ENCODE data around the gene THOC3.
"Not testable (repeated sequence)": the region's sequence is repeated elsewhere in the genome, so short reads cannot be mapped to it uniquely, and the experiment has no call there.

Gene THOC3

GRCh38 chr5:175922192-175922885 lies 45.8 kb downstream of the THOC3 start:
- Histone ChIP-seq H3K4me2 (no peak overlapping the region), H3K4me3 (no peak overlapping the region), H3K36me3 (peaks cover 4 to 41% (median 16%) of the 10 kb centered on the region in 11 experiments; a peak in 17 of 22 replicates), H3K9ac (no peak overlapping the region), H3K4me1 (no peaks in the 10 kb centered on the region), H4K20me1 (0 out of 22 replicates have a peak, but pooled peaks cover 0 to 9% (median 0%) of the 10 kb centered on the region in 11 experiments), H3K9me3 (replicated peaks in 1 of 11) (no peaks in the 10 kb centered on the region), H3K27ac (no peak overlapping the region), H3K27me3 (no peaks in the 10 kb centered on the region)
- no peak for TF ChIP-seq Cebpa-rat (IDR thresholded peaks at IDR 0.05)

DNA sequence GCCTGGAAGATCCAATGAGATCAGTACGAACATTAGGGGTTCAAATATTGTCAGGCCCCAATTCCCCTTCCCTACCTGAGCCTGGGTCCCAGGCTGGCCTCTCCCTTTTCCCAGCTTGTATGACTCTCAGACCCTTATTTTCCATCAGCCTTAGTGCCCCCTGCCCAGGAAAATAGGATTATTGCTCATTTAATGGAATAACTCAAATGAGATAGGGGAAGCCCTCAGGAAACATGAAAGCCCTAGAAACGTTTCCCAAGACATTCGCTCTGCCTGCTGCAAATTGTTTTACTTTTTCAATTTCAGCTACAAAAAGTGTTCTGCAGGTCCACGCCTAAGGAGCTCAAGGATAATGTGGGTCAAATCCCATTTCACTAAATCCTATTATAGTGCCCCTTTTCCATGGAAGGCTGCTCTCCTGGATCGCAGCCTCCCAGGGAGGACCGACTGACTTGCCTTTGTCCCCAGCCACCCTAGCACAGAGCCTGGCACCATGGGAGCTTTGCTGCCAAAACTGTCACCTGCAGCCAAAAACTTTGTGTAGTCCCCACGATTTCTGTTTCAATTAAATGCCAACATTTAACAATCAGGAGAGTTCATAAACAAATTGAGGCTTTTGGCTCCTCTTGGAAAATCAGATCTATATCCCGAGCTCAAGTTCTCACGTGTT lies 46.9 kb downstream of the THOC3 start:
- Histone ChIP-seq H3K4me3 (no peak overlapping the region), H3K4me2 (no peak overlapping the region), H3K27ac (no peak overlapping the region), H3K9ac (no peak overlapping the region), H3K27me3 (no peaks in the 10 kb centered on the region), H4K20me1 (0 out of 22 replicates have a peak, but pooled peaks cover 0 to 9% (median 0%) of the 10 kb centered on the region in 11 experiments), H3K9me3 (replicated peaks in 1 of 11) (no peaks in the 10 kb centered on the region), H3K4me1 (peaks cover 0 to 2% (median 0%) of the 10 kb centered on the region in 10 experiments; a peak in 2 of 20 replicates), H3K36me3 (peaks cover 4 to 37% (median 17%) of the 10 kb centered on the region in 11 experiments; a peak in 17 of 22 replicates)
- TF ChIP-seq Cebpa-rat (IDR thresholded peaks at IDR 0.05), result no peak

- Histone ChIP-seq H3K4me3 (no peak overlapping the region), H3K36me3 (peaks cover 4 to 33% (median 17%) of the 10 kb centered on the region in 11 experiments; a peak in 16 of 22 replicates), H4K20me1 (0 out of 22 replicates have a peak, but pooled peaks cover 0 to 9% (median 0%) of the 10 kb centered on the region in 11 experiments), H3K9me3 (replicated peaks in 1 of 11) (no peaks in the 10 kb centered on the region), H3K27ac (no peak overlapping the region), H3K27me3 (no peaks in the 10 kb centered on the region), H3K4me1 (peaks cover 0 to 8% (median 2%) of the 10 kb centered on the region in 10 experiments; a peak in 13 of 20 replicates), H3K9ac (no peak overlapping the region), H3K4me2 (no peak overlapping the region)
- TF ChIP-seq Cebpa-rat (IDR thresholded peaks at IDR 0.05), result no peak
Measured at GRCh38 chr5:175920231-175920811, 47.8 kb downstream of the THOC3 start.

DNA sequence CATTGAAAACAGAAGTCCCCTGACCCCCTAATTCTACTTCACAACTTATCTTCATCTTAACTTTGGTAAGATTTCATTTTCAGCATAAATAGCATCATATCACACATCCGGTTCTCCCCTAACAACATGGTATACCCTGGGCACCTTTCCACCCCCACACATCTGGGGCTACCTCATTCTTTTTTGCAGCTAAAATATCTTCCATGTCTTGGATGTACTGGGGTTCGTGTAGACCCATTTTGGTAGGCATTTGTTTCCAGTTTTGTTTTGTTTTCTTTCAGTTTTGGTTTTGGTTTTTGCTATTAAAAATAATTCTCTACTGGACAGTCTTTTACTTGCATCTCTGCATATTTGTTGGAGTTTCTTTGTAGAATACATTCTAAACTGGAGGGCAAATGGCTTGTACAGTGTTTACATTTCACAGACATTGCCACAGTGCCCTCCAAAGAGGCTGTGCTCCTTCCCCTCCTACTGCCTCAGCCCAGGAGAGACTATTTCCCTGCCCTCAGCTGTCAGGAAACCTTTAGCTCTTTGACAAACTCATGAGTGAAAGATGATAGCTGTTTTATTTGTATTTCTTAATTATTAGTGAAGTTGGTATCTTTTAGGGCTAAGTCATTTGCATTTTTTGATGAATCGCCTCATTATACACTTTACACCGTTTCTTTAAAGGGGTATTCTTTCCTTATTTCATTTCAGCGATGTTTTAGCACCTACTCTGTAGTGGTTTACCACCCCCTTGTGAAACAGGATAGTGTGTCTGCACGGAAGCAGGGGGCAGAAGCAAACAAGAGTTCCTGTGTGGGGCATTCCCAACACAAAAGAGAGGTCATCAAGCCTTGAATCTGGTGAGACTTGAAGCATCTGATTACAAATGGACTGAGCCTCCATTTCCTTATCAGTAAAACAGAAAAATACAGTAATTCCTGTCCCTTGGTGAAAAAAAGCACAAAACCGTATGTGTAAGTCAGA lies 52.8 kb downstream of the THOC3 start:
- not testable (repeated sequence) for H3K36me3 ChIP-seq; H3K4me3 ChIP-seq; H3K9me3 ChIP-seq (replicated peaks in 1 of 11); H3K9ac ChIP-seq; H3K27me3 ChIP-seq; H4K20me1 ChIP-seq
- Histone ChIP-seq H3K4me1 (peaks cover 0 to 17% (median 8%) of the 10 kb centered on the region in 10 experiments; a peak in 14 of 20 replicates), H3K4me2 (peak overlapping the region in 10 of 11 experiments; percentile 19 to 66 (median 46); a peak in 17 of 22 replicates), H3K27ac (peak overlapping the region in 7 of 11 experiments; percentile 11 to 65 (median 28); a peak in 10 of 22 replicates)

DNA sequence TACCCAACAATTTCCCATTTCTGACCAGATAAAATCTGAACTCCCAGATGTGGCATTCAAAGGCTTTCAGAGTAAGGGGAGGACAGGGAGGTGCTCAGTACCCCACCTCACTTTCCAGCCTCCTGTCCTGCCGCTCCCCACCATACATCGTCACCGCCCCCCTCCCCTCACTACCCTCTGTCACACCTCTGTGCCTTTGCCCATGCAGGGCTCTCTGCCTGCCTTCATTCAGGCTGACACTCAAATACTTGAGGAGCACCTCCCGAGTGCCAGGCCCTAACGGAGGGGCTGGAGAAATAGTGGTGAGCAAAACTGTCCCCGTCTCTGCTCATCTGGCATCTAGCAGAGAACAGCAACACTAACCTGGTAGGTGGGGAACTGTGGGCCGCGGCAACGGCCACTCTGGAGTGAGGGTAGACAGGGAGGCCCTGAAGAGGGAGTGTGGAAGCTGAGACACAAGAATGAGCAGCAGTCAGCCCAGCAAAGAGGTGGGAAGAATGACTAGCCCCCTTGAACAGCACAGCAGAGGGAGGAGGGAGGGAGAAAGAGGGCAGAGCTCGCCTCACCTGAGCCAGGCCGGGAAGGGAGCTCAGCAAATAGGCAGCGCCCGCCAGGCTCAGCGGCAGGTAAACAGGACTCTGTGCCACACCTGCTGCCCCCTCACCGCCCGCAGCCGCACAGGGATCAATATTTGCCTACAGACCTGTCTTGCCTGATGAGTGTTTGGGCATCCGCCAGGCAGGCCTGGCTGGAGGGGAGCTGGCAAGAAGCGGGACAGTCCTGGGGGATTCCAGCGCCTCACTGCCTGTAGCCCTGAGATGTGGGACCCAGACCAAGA lies 54.1 kb downstream of the THOC3 start:
- H3K9ac ChIP-seq; H3K9me3 ChIP-seq (replicated peaks in 1 of 11); H3K36me3 ChIP-seq; H3K4me2 ChIP-seq; H3K4me3 ChIP-seq; H3K27me3 ChIP-seq; H4K20me1 ChIP-seq: not testable (repeated sequence)
- H3K27ac ChIP-seq, result peak overlapping the region in 1 of 11 experiments; percentile 34; a peak in 1 of 22 replicates
- peaks cover 0 to 25% (median 12%) of the 10 kb centered on the region in 10 experiments; a peak in 16 of 20 replicates for H3K4me1 ChIP-seq

DNA sequence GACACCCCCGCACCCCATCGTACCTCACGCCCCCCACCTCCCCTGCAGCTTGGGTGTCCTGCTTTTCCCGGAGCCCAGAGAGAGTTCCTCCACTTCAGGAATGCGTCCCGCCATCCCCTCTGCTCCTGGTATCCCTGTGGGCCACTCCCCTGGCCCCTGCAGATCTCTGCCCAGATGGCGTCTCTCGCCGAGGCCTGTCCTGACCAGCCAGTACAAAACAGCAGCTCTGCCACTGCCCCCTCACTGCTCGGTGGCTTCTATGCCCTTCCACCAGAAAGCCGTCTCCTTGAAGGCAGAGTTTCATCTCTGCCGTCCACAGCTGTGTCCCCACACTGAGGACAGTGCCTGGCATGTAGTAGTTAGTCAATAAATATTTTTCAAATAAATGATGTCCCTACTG lies 58.0 kb downstream of the THOC3 start:
- not testable (repeated sequence) for H3K36me3 ChIP-seq; H3K9ac ChIP-seq; H3K4me2 ChIP-seq; H3K9me3 ChIP-seq (replicated peaks in 1 of 11); H3K27ac ChIP-seq; H3K4me3 ChIP-seq; H3K27me3 ChIP-seq; H4K20me1 ChIP-seq
- H3K4me1 ChIP-seq, result peaks cover 0 to 28% (median 17%) of the 10 kb centered on the region in 10 experiments; a peak in 16 of 20 replicates

All from BLaER1 treated with 17β-estradiol and CSF1 and Interleukin-3, amounts not matched to agents 10 nM and 100 nM (cell line).